OCI-LY7 (cell line): ENCODE results near the gene CSKMT. TPM values are rescaled to one million over a fixed set of nuclear protein-coding genes. Genes with fewer than 3 reads are reported as not detected.

ENCODE experiments used
- BruUV-seq: library from RNA; stranded (reverse); fragments of 400-500 nt; replicated peaks from 2 replicates; lab custom pipeline; 2021; lab: Mats Ljungman, UMichigan
- CTCF ChIA-PET: fragments of 300-600 bp; sonication (Branson Sonifier 250); formaldehyde crosslinking; loops from one replicate; lab custom pipeline; 2022; ENCODE audit warnings: antibody characterized with exemption; ENCODE audit not compliant: unreplicated experiment; lab: Charles Lee
- POLR2A ChIA-PET: fragments of 300-600 bp; sonication (Branson Sonifier 250); formaldehyde crosslinking; loops from one replicate; lab custom pipeline; 2022; ENCODE audit warnings: antibody characterized with exemption; lab: Charles Lee
- DNase-seq: peaks from one replicate; pipeline ENCODE4 v3.0.0-alpha.2; 2015; ENCODE audit warnings: low spot score
- H2AFZ ChIP-seq: fragments of 200-600 bp; sonication (generic), shearing (Covaris generic); 2 replicates; pipeline ENCODE4 v1.6.1; 2014; ENCODE audit warnings: mild to moderate bottlenecking, antibody characterized with exemption, low read length, moderate library complexity
- H3K27ac ChIP-seq: fragments of 200-600 bp; sonication (generic); 2 replicates; pipeline ENCODE4 v1.5.1; 2014; ENCODE audit warnings: mixed run types, low read depth, mild to moderate bottlenecking, moderate library complexity, low read length, inconsistent platforms; ENCODE audit not compliant: poor library complexity, severe bottlenecking
- H3K36me3 ChIP-seq: fragments of 200-600 bp; sonication (generic); 2 replicates; pipeline ENCODE4 v1.6.1; 2014; ENCODE audit warnings: mild to moderate bottlenecking, antibody characterized with exemption, low read length, moderate library complexity, mixed read lengths; ENCODE audit not compliant: insufficient read depth
- H3K4me1 ChIP-seq: fragments of 200-600 bp; sonication (generic); 2 replicates; pipeline ENCODE4 v1.5.1; 2014; ENCODE audit warnings: mild to moderate bottlenecking, low read length; ENCODE audit not compliant: insufficient read depth, poor library complexity, severe bottlenecking
- H3K4me2 ChIP-seq: fragments of 200-600 bp; sonication (generic); 2 replicates; pipeline ENCODE4 v1.6.1; 2014; ENCODE audit warnings: mild to moderate bottlenecking, low read length
- H3K4me3 ChIP-seq: fragments of 200-600 bp; sonication (generic); 2 replicates; pipeline ENCODE4 v1.5.1; 2014; ENCODE audit warnings: mild to moderate bottlenecking, low read depth, low read length; ENCODE audit not compliant: poor library complexity, severe bottlenecking
- H3K79me2 ChIP-seq: fragments of 200-600 bp; sonication (generic); 2 replicates; pipeline ENCODE4 v1.6.1; 2016; ENCODE audit warnings: low read depth, mild to moderate bottlenecking, low read length, moderate library complexity, mixed read lengths; ENCODE audit not compliant: insufficient read depth
- H3K9me2 ChIP-seq: fragments of 200-600 bp; sonication (generic); 2 replicates; pipeline ENCODE4 v1.6.1; 2016; ENCODE audit warnings: mild to moderate bottlenecking, low read length, mixed read lengths; ENCODE audit not compliant: insufficient read depth
- H3K9me3 ChIP-seq: fragments of 200-600 bp; sonication (generic); 2 replicates; pipeline ENCODE4 v1.6.1; 2014; ENCODE audit warnings: mild to moderate bottlenecking, mixed run types, low read length, mixed read lengths
- H4K20me1 ChIP-seq: fragments of 200-600 bp; sonication (generic); 2 replicates; pipeline ENCODE4 v1.6.1; 2014; ENCODE audit warnings: mild to moderate bottlenecking, antibody characterized with exemption, low read length, moderate library complexity, mixed read lengths; ENCODE audit not compliant: insufficient read depth
- EZH2phosphoT487 ChIP-seq: fragments of 200-600 bp; sonication (generic); IDR thresholded peaks from 2 replicates; pipeline ENCODE4 v1.6.1; 2018; ENCODE audit warnings: low read depth, borderline replicate concordance, mild to moderate bottlenecking, mixed run types, antibody characterized with exemption, low read length, moderate library complexity, mixed read lengths
- intact Hi-C: fragments of 100-400 bp; cut with micrococcal nuclease; formaldehyde crosslinking; loops from one replicate; pipeline ENCODE4 v1.10.0; 2022; ENCODE audit not compliant: unreplicated experiment
- total RNA-seq, 2 experiments: library from RNA; depleted of rRNA in 1 of 2; stranded (reverse); fragments of >200 nt in 1 of 2; shearing (Covaris generic) in 1 of 2; gene quantifications; 2 replicates each; pipeline ENCODE4 v1.2.3, GENCODE V29; 2014 to 2022
- TF ChIP-seq, protein P1 (sequence below): fragments of 200-600 bp; sonication (generic); conservative IDR thresholded peaks from 2 replicates; pipeline ENCODE4 v1.5.1; 2014; ENCODE audit warnings: mild to moderate bottlenecking, antibody characterized with exemption, low read length, moderate library complexity, mixed read lengths

The CSKMT gene
- total RNA-seq, 2 experiments from 2014 or later: 80.1 to 88.4 TPM

- ChIA-PET POLR2A (interaction anchor here (0.9 to 1.2 kb wide), 3 partner anchors 12 to 39 kb away, joined by 3 to 6 read pairs (median 4); partner anchors contain the start of genes HNRNPUL2 and ZBTB3), CTCF (no interaction called here)
- Histone ChIP-seq H3K36me3 (peaks cover 99% of the 10 kb centered on the region), H3K9me3 (no peaks in the 10 kb centered on the region), H3K4me1 (peaks cover 12% of the 10 kb centered on the region), H2AFZ (no peak overlapping the region), H3K27ac (no peak overlapping the region), H3K4me2 (no peak overlapping the region), H3K4me3 (no peak overlapping the region), H3K79me2 (peaks cover 10% of the 10 kb centered on the region; the same call in 1 of the 2 replicates), H4K20me1 (no peaks in the 10 kb centered on the region), H3K9me2 (no peaks in the 10 kb centered on the region)
- no TSS peak for BruUV-seq
- intact Hi-C loops: no loop called here
- TF ChIP-seq, protein P1, sequence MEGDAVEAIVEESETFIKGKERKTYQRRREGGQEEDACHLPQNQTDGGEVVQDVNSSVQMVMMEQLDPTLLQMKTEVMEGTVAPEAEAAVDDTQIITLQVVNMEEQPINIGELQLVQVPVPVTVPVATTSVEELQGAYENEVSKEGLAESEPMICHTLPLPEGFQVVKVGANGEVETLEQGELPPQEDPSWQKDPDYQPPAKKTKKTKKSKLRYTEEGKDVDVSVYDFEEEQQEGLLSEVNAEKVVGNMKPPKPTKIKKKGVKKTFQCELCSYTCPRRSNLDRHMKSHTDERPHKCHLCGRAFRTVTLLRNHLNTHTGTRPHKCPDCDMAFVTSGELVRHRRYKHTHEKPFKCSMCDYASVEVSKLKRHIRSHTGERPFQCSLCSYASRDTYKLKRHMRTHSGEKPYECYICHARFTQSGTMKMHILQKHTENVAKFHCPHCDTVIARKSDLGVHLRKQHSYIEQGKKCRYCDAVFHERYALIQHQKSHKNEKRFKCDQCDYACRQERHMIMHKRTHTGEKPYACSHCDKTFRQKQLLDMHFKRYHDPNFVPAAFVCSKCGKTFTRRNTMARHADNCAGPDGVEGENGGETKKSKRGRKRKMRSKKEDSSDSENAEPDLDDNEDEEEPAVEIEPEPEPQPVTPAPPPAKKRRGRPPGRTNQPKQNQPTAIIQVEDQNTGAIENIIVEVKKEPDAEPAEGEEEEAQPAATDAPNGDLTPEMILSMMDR: peak; percentile 19; the same call in 1 of the 2 replicates
- no peak for TF ChIP-seq EZH2phosphoT487
- DNase-seq: no peak
These were observed 50.3 kb downstream of the CSKMT start for GRCh38 chr11:62715150-62716130.

- Histone ChIP-seq H3K36me3 (peaks cover 99% of the 10 kb centered on the region), H3K4me2 (no peak overlapping the region), H3K9me2 (no peaks in the 10 kb centered on the region), H3K4me1 (peaks cover 12% of the 10 kb centered on the region), H2AFZ (no peak overlapping the region), H3K79me2 (peaks cover 15% of the 10 kb centered on the region; the same call in 1 of the 2 replicates), H4K20me1 (no peaks in the 10 kb centered on the region), H3K27ac (no peak overlapping the region), H3K4me3 (no peak overlapping the region), H3K9me3 (no peaks in the 10 kb centered on the region)
- POLR2A ChIA-PET: interaction anchor here (0.9 to 1.2 kb wide), 2 partner anchors 11 to 117 kb away, joined by 3 to 6 read pairs; partner anchors contain the start of gene HNRNPUL2
- intact Hi-C loops: no loop called here
- TF ChIP-seq EZH2phosphoT487: no peak
- TF ChIP-seq, protein P1: no peak
- DNase-seq: no peak
- no TSS peak for BruUV-seq
- CTCF ChIA-PET: no interaction called here
These were observed 51.1 kb downstream of the CSKMT start for GRCh38 chr11:62716206-62716605.
